ENCODE data around the gene AVEN.

The AVEN gene

DNA sequence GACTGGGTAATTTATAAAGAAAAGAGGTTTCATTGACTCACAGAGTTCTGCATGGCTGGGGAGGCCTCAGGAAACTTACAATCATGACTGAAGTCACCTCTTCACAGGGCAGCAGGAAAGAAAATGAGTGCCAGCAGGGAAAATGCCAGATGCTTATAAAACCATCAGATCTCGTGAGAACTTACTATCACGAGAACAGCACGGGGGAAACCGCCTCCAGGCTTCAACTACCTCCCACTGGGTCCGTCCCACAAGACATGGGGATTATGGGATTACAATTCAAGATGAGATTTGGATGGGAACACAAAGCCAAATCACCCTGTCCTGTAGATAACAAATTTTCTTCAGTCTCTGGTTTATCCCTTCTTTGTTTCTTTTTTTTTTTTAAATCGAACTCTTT lies 31.0 kb upstream of the AVEN start:
- no peak overlapping the region for H3K4me3 ChIP-seq (ENCODE audit: low read depth, low read length)
- TF ChIP-seq, protein P1, sequence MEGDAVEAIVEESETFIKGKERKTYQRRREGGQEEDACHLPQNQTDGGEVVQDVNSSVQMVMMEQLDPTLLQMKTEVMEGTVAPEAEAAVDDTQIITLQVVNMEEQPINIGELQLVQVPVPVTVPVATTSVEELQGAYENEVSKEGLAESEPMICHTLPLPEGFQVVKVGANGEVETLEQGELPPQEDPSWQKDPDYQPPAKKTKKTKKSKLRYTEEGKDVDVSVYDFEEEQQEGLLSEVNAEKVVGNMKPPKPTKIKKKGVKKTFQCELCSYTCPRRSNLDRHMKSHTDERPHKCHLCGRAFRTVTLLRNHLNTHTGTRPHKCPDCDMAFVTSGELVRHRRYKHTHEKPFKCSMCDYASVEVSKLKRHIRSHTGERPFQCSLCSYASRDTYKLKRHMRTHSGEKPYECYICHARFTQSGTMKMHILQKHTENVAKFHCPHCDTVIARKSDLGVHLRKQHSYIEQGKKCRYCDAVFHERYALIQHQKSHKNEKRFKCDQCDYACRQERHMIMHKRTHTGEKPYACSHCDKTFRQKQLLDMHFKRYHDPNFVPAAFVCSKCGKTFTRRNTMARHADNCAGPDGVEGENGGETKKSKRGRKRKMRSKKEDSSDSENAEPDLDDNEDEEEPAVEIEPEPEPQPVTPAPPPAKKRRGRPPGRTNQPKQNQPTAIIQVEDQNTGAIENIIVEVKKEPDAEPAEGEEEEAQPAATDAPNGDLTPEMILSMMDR (IDR thresholded peaks at IDR 0.05; ENCODE audit: insufficient read depth, low read depth, low read length, missing control alignments): no peak
- no peak for DNase-seq (ENCODE audit: low read depth)

DNA sequence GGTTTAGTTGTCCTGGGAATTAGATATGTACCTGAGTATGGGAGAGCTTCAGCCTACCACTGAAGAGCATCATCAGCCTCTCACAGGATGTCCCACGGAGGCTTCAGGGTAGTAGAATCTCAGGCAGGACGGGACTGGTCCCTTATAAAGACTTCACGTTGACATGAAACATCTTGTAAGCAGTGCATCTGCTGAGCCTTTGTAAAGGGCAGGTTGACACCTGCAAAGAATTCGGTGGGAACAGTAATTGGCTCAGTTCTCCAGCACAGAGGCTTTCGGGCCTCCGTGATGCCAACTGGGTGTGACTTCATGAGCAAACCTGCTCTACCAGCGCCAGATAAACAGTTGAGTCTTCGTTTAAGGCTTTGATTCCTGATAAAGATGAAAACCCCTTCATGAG lies 26.9 kb upstream of the AVEN start:
- H3K4me3 ChIP-seq (ENCODE audit: low read depth, low read length): no peak overlapping the region
- no peak for DNase-seq (ENCODE audit: low read depth)
- TF ChIP-seq, protein P1 (IDR thresholded peaks at IDR 0.05; ENCODE audit: insufficient read depth, low read depth, low read length, missing control alignments): no peak

DNA sequence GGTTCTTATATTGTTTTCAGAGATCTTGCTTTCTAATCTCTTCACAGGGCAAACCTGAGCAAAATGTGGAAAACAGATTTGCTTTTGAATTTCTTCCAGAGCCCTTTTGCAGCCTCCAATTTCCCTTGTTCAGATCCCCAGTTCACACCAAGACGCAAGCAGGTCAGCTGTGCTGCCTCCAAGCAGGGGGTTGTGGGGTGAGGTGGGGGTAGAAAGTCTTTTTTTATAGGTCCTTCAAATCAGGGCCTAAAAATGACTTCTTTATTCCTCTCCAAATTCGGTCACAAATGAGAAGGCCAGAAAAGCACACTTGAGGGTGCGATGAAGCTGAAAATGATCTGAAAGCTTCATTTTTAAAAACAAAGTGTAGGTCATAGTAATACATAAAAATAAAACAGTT lies 26.3 kb upstream of the AVEN start:
- DNase-seq (ENCODE audit: low read depth): no peak
- no peak overlapping the region for H3K4me3 ChIP-seq (ENCODE audit: low read depth, low read length)
- TF ChIP-seq, protein P1 (IDR thresholded peaks at IDR 0.05; ENCODE audit: insufficient read depth, low read depth, low read length, missing control alignments): no peak

DNA sequence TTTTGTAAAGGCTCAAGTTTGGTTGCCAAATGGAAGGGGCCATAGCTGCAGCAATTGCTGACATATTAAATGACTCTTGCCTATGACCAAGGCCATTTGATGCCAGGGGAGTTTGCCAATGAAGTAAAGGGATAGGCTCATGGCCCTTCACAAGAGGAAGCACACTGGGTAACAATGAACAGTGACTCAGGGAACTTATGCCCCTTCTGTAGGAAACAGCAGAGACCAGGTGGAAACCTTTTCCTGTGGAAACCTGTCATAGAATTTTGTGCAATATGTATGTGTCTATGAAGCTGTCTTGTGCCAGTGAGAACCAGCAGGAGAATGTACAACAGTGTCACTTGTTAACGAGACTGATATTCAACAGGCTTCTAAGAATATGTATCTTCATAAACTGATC lies 25.4 kb upstream of the AVEN start:
- H3K4me3 ChIP-seq (ENCODE audit: low read depth, low read length): no peak overlapping the region
- TF ChIP-seq, protein P1 (IDR thresholded peaks at IDR 0.05; ENCODE audit: insufficient read depth, low read depth, low read length, missing control alignments): no peak
- no peak for DNase-seq (ENCODE audit: low read depth)

DNA sequence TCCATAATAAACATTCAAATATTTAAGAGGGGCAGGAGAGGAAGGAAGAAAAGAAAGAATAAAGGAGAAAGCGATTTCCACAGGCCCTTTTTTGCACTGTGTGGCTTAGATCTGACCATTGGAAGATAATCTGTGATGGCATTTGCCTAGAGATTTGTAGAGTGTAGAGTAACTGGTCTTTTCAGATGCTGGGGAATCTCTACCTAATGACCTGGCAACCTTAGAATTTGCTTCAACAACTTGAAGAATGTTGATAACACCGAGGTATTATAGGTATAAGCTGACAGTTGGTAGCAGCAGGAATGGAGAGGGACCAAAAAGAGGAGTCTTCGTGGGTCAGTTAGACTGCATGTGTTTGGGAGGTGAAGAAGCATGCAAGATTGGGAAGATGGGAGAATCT lies 20.9 kb upstream of the AVEN start:
- TF ChIP-seq, protein P1 (IDR thresholded peaks at IDR 0.05; ENCODE audit: insufficient read depth, low read depth, low read length, missing control alignments): no peak
- H3K4me3 ChIP-seq (ENCODE audit: low read depth, low read length): no peak overlapping the region
- no peak for DNase-seq (ENCODE audit: low read depth)

DNA sequence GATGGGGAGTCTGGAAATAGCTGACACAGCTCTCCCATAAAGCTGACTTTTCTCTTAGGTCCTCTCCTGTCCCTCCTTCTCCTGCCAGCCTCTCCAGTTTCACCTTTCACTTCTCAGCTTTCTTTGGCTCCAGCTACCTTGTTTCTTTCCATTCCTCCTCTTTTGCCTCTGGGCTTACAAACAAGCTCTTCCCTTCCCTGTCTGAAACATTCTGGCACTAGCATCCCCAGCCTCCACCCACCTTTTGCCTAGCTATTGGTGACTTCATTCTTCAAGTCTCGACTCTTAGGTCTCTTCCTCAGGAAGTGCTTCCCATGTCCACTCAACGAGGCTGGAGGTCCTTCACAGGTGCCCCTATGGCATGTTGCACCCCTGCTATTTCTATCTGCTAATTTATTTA lies 20.5 kb upstream of the AVEN start:
- TF ChIP-seq, protein P1 (IDR thresholded peaks at IDR 0.05; ENCODE audit: insufficient read depth, low read depth, low read length, missing control alignments): no peak
- no peak overlapping the region for H3K4me3 ChIP-seq (ENCODE audit: low read depth, low read length)
- DNase-seq (ENCODE audit: low read depth): no peak

DNA sequence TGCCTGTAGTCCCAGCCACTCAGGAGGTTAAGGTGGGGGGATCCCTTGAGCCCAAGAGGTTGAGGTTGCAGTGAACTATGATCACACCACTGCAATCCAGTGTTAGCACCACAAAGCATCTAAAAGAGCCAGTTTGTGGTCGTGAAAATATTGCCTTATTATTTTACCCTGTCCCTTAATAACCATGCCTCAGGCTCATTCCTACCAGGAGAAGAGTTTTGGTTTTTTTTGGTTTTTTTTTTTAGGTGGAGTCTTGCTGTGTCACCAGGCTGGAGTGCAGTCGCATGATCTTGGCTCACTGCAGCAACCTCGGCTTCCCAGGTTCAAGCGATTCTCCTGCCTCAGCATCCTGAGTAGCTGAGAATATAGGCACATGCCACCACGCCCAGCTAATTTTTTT lies 17.9 kb upstream of the AVEN start:
- DNase-seq (ENCODE audit: low read depth): no peak
- TF ChIP-seq, protein P1 (IDR thresholded peaks at IDR 0.05; ENCODE audit: insufficient read depth, low read depth, low read length, missing control alignments): no peak
- H3K4me3 ChIP-seq (ENCODE audit: low read depth, low read length): no peak overlapping the region

All from GM12865 (cell line).